Astrocyte (in vitro differentiated cells and primary cell): ENCODE measurements around the gene TEX19. TPM values are rescaled to one million over a fixed set of nuclear protein-coding genes. Genes with fewer than 3 reads are reported as not detected.
A peak's percentile ranks its signal among the peaks of the same experiment; 100 is the strongest.

Source experiments
- DNase-seq: peaks from one replicate; pipeline ENCODE4 v3.0.0-alpha.2; 2010; ENCODE audit warnings: low read depth
- FAIRE-seq: peaks from 2 replicates; lab custom pipeline; 2011; peaks lifted over from hg19 to GRCh38; lab: Jason Lieb, UNC
- H2AFZ ChIP-seq: 2 replicates; pipeline ENCODE4 v1.6.0; 2012; ENCODE audit warnings: low read depth, low read length, inconsistent platforms
- H3K27ac ChIP-seq: 2 replicates; pipeline ENCODE4 v1.5.1; 2011; ENCODE audit warnings: low read depth, low read length, inconsistent platforms
- H3K27me3 ChIP-seq: 2 replicates; pipeline ENCODE4 v1.6.0; 2011; ENCODE audit warnings: low read length, inconsistent platforms; ENCODE audit not compliant: insufficient read depth
- H3K36me3 ChIP-seq: 2 replicates; pipeline ENCODE4 v1.5.1; 2011; ENCODE audit warnings: low read length, inconsistent platforms; ENCODE audit not compliant: insufficient read depth
- H3K4me1 ChIP-seq: 2 replicates; pipeline ENCODE4 v1.5.1; 2011; ENCODE audit warnings: low read length, inconsistent platforms; ENCODE audit not compliant: insufficient read depth
- H3K4me2 ChIP-seq: 2 replicates; pipeline ENCODE4 v1.6.0; 2012; ENCODE audit warnings: low read length, inconsistent platforms
- H3K4me3 ChIP-seq: 2 replicates; pipeline ENCODE4 v1.5.1; 2011; ENCODE audit warnings: low read depth, mild to moderate bottlenecking, low read length, inconsistent platforms; ENCODE audit not compliant: insufficient read depth
- H3K79me2 ChIP-seq: 2 replicates; pipeline ENCODE4 v1.6.0; 2012; ENCODE audit warnings: mild to moderate bottlenecking, low read length, inconsistent platforms; ENCODE audit not compliant: insufficient read depth
- H3K9ac ChIP-seq: 2 replicates; pipeline ENCODE4 v1.6.0; 2012; ENCODE audit warnings: mild to moderate bottlenecking, low read length, inconsistent platforms
- H3K9me3 ChIP-seq: 2 replicates; pipeline ENCODE4 v1.5.1; 2012; ENCODE audit warnings: low read depth, mild to moderate bottlenecking, low read length, inconsistent platforms; ENCODE audit not compliant: insufficient read depth
- H4K20me1 ChIP-seq: 2 replicates; pipeline ENCODE4 v1.6.0; 2012; ENCODE audit warnings: low read length, inconsistent platforms; ENCODE audit not compliant: insufficient read depth
- H3K27ac Mint-ChIP-seq: one replicate; pipeline ENCODE4 v1.8.0; 2021; ENCODE audit warnings: mild to moderate bottlenecking, mixed read lengths; ENCODE audit not compliant: unreplicated experiment
- H3K27me3 Mint-ChIP-seq: one replicate; pipeline ENCODE4 v1.8.0; 2021; ENCODE audit warnings: low read depth, mixed read lengths; ENCODE audit not compliant: unreplicated experiment
- H3K36me3 Mint-ChIP-seq: one replicate; pipeline ENCODE4 v1.8.0; 2021; ENCODE audit warnings: low read depth, mixed read lengths; ENCODE audit not compliant: unreplicated experiment
- H3K4me1 Mint-ChIP-seq: one replicate; pipeline ENCODE4 v1.8.0; 2021; ENCODE audit warnings: low read depth, mixed read lengths; ENCODE audit not compliant: unreplicated experiment
- H3K4me3 Mint-ChIP-seq: one replicate; pipeline ENCODE4 v1.8.0; 2021; ENCODE audit warnings: mild to moderate bottlenecking, moderate library complexity, mixed read lengths; ENCODE audit not compliant: unreplicated experiment
- H3K9me3 Mint-ChIP-seq: one replicate; pipeline ENCODE4 v1.8.0; 2021; ENCODE audit warnings: mild to moderate bottlenecking, mixed read lengths; ENCODE audit not compliant: unreplicated experiment
- CTCF ChIP-seq: IDR thresholded peaks from 2 replicates; pipeline ENCODE4 v1.5.1; 2011; ENCODE audit warnings: low read depth, mild to moderate bottlenecking, inconsistent platforms, low read length, moderate library complexity; ENCODE audit not compliant: insufficient read depth
- EZH2 ChIP-seq: IDR thresholded peaks from 2 replicates; pipeline ENCODE4 v1.6.1; 2012; ENCODE audit warnings: mild to moderate bottlenecking, low read length, inconsistent platforms; ENCODE audit not compliant: insufficient read depth
- total RNA-seq: library from RNA; stranded (reverse); gene quantifications from 2 replicates; pipeline ENCODE4 v1.2.1, GENCODE V29; 2021

Gene TEX19
- total RNA-seq, 1 donor from 2014 or later, result not detected

DNA sequence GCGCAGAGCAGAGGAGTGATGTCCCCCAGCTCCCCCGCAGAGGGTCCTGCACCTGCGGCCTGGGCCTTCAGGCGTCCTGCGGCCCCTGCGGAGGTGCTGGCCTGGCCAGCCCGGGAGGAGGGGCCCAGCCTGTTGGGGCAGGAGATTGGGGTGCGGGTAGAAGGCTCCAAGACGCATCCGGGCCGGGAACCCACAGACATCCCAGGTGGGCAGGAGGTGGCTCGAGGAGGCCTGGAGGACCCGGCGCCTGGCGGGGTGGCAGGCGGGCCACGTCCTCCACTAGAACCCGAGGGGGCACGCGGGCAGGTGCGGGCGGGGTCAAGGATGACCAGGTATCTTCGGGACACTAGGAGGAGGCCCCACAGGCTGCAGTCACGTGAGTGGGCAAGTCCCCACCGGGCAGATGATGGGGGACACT, 24.8 kb upstream of the TEX19 start:
- Mint-ChIP-seq H3K4me1 (peaks cover 2% of the 10 kb centered on the region), H3K27me3 (peaks cover 47% of the 10 kb centered on the region), H3K36me3 (no peaks in the 10 kb centered on the region), H3K27ac (no peak overlapping the region), H3K9me3 (no peaks in the 10 kb centered on the region), H3K4me3 (no peak overlapping the region)
- no peak overlapping the region for H3K9ac ChIP-seq
- H3K27ac ChIP-seq, result no peak overlapping the region
- H3K4me2 ChIP-seq, result peak overlapping the region; percentile 88
- no peak overlapping the region for H3K4me3 ChIP-seq
- no peaks in the 10 kb centered on the region for H3K79me2 ChIP-seq
- DNase-seq, result no peak
- no peaks in the 10 kb centered on the region for H3K36me3 ChIP-seq
- TF ChIP-seq EZH2, result no peak
- no peak for TF ChIP-seq CTCF
- peaks cover 6% of the 10 kb centered on the region for H4K20me1 ChIP-seq
- peaks cover 38% of the 10 kb centered on the region for H3K4me1 ChIP-seq
- no peak overlapping the region for H2AFZ ChIP-seq
- no peaks in the 10 kb centered on the region for H3K9me3 ChIP-seq
- H3K27me3 ChIP-seq, result peaks cover 15% of the 10 kb centered on the region
- FAIRE-seq, result no peak

DNA sequence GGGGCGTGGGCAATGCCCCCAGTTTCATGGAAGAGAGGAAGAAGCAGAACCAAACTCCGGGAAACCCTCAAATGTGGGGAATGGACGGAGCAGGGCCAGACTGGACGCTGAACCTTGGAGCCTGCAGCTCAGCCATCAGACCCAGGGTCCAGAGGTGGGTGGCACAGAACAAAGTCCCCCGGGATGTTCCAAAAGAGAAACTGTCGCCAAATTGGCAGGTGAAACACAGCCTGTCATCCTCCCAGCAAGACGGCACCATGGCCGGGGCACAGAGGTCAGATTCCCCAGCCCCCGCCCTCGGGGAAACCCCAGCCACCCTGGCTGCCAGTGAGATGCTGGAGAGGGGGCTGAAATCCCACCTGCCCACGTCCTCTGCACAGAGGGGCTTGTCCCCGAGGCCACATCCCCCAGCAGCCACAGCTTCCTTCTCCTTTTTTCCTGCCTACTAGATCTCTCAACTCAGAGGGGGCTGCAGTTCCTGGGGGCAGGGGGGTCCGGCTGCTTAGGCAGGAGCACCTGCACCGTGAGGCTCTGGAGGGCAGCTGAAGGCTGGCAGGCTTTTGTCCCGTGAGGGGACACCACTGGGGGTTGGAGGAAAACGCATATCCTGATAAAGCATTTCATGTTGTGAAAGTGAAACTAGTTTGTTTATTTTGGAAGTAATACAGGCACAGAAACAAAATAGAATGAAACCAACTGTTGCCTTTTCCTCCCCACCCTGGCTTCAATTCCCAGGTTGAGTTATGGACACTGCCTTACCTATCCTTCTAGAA, 24.2 kb upstream of the TEX19 start:
- DNase-seq (no peak), FAIRE-seq (no peak)
- TF ChIP-seq CTCF, result no peak
- no peak for TF ChIP-seq EZH2
- Histone ChIP-seq H3K4me3 (peak overlapping the region; percentile 35), H2AFZ (no peak overlapping the region), H3K4me2 (peak overlapping the region; percentile 81), H3K4me1 (peaks cover 42% of the 10 kb centered on the region), H3K27me3 (peaks cover 15% of the 10 kb centered on the region), H3K36me3 (no peaks in the 10 kb centered on the region), H3K9ac (no peak overlapping the region), H3K79me2 (no peaks in the 10 kb centered on the region), H3K9me3 (no peaks in the 10 kb centered on the region), H3K27ac (no peak overlapping the region), H4K20me1 (peaks cover 6% of the 10 kb centered on the region)
- Mint-ChIP-seq H3K4me1 (peaks cover 3% of the 10 kb centered on the region), H3K27me3 (peaks cover 48% of the 10 kb centered on the region), H3K4me3 (no peak overlapping the region), H3K36me3 (no peaks in the 10 kb centered on the region), H3K9me3 (no peaks in the 10 kb centered on the region), H3K27ac (no peak overlapping the region)
